CD4-positive, alpha-beta T cell (primary cell): ENCODE measurements around the gene CAMSAP2. TPM values are rescaled to one million over a fixed set of nuclear protein-coding genes. Genes with fewer than 3 reads are reported as not detected.

Experiments used
- ATAC-seq: fragments of 200-7000 bp; cut with Tn5 transposase; one replicate; pipeline ENCODE4 v1.10.0; 2022; ENCODE audit warnings: mild to moderate bottlenecking; ENCODE audit not compliant: poor library complexity
- CTCF ChIA-PET: fragments of 350-600 bp; sonication (Branson Sonifier 250); formaldehyde crosslinking; loops from one replicate; lab custom pipeline; 2021; ENCODE audit warnings: antibody characterized with exemption, inconsistent platforms; lab: Charles Lee
- POLR2A ChIA-PET: fragments of 350-600 bp; sonication (Branson Sonifier 250); formaldehyde crosslinking; loops from one replicate; lab custom pipeline; 2021; ENCODE audit warnings: antibody characterized with exemption, inconsistent platforms; lab: Charles Lee
- DNase-seq, 14 experiments: peaks; one replicate each; pipeline ENCODE4 v3.0.0-alpha.2; 2013 to 2020; ENCODE audit warnings: mixed read lengths in 2 of 14
- H3K27ac ChIP-seq, 2 donors: one replicate each; pipeline versions ENCODE4 v1.5.1 to v1.7.0; 2013; ENCODE audit warnings: low read length in 2 of 2, low read depth in 1 of 2, mild to moderate bottlenecking in 1 of 2
- H3K27me3 ChIP-seq, 2 experiments: 1 replicate in 1 of 2; 2 replicates in 1 of 2; pipeline versions ENCODE4 v1.6.1 to v1.7.0; 2013; ENCODE audit warnings: low read length in 2 of 2, control low read depth in 1 of 2, mild to moderate bottlenecking in 1 of 2, moderate library complexity in 1 of 2; ENCODE audit not compliant: insufficient read depth in 2 of 2, control insufficient read depth in 1 of 2
- H3K36me3 ChIP-seq: one replicate; pipeline ENCODE4 v1.6.1; 2013; ENCODE audit warnings: low read length, control low read depth; ENCODE audit not compliant: insufficient read depth
- H3K4me1 ChIP-seq: one replicate; pipeline ENCODE4 v1.6.1; 2013; ENCODE audit warnings: low read length, control low read depth; ENCODE audit not compliant: insufficient read depth
- H3K4me3 ChIP-seq: one replicate; pipeline ENCODE4 v1.5.1; 2013; ENCODE audit warnings: mild to moderate bottlenecking, low read length, moderate library complexity
- H3K9me3 ChIP-seq, 2 experiments: 1 replicate in 1 of 2; 2 replicates in 1 of 2; pipeline versions ENCODE4 v1.6.1 to v1.7.0; 2013; ENCODE audit warnings: low read length in 2 of 2, mild to moderate bottlenecking in 2 of 2, control low read depth in 1 of 2, moderate library complexity in 1 of 2; ENCODE audit not compliant: control insufficient read depth in 1 of 2, insufficient read depth in 1 of 2
- H3K27ac Mint-ChIP-seq: one replicate; pipeline ENCODE4 v1.8.0; 2020; ENCODE audit warnings: mixed read lengths
- H3K27me3 Mint-ChIP-seq: one replicate; pipeline ENCODE4 v1.8.0; 2021; ENCODE audit warnings: mixed read lengths
- H3K36me3 Mint-ChIP-seq: one replicate; pipeline ENCODE4 v1.8.0; 2021; ENCODE audit warnings: low read depth, mixed read lengths
- H3K4me1 Mint-ChIP-seq: one replicate; pipeline ENCODE4 v1.8.0; 2021; ENCODE audit warnings: low read depth, mixed read lengths
- H3K4me3 Mint-ChIP-seq: one replicate; pipeline ENCODE4 v1.8.0; 2020; ENCODE audit warnings: mild to moderate bottlenecking, mixed read lengths
- H3K9me3 Mint-ChIP-seq: one replicate; pipeline ENCODE4 v1.8.0; 2020; ENCODE audit warnings: mixed read lengths
- intact Hi-C, 2 experiments: fragments of 100-400 bp; cut with DNase I in 1 of 2; cut with micrococcal nuclease in 1 of 2; formaldehyde crosslinking; loops; one replicate each; pipeline versions ENCODE4 v1.15.1 to v1.9.0; 2023 to 2025; cut with DNase I, micrococcal nuclease
- total RNA-seq, 174 experiments: library from RNA in 2 of 174; stranded (reverse) in 2 of 174; gene quantifications; one replicate each; pipeline ENCODE4 v1.2.3 and lab custom pipeline; 2021 to 2026
- TF ChIP-seq, protein P1 (sequence below): fragments of 200-600 bp; IDR thresholded peaks from one replicate; pipeline ENCODE4 v1.8.0; 2022; ENCODE audit warnings: antibody characterized with exemption, mild to moderate bottlenecking

CAMSAP2 gene
- total RNA-seq, 2 experiments from 2014 or later: 4.4 to 5.7 TPM

DNA sequence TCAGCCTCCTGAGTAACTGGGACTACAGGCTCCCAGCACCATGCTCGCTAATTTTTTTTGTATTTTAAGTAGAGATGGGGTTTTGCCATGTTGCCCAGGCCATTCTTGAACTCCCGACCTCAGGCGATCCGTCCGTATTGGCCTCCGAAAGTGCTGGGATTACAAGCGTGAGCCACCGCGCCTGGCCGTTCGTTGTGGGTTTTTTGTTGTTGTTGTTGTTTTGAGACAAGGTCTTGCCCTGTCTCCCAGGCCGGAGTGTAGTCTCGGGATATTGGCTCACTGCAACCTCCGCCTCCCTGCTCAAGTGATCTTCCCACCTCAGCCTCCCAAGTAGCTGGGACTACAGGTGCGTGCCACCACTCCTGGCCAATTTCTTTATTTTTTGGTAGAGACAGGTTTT is 151.3 kb downstream of the CAMSAP2 start:
- DNase-seq (no peak), ATAC-seq (no peak)
- Histone ChIP-seq H3K27me3 (peaks cover 7 to 24% of the 10 kb centered on the region in 2 experiments), H3K4me1 (peaks cover 61% of the 10 kb centered on the region), H3K9me3 (no peaks in the 10 kb centered on the region), H3K36me3 (no peaks in the 10 kb centered on the region), H3K4me3 (no peak overlapping the region), H3K27ac (no peak overlapping the region)
- Mint-ChIP-seq H3K4me3 (no peak overlapping the region), H3K9me3 (no peaks in the 10 kb centered on the region), H3K4me1 (peaks cover 54% of the 10 kb centered on the region), H3K27me3 (peaks cover 18% of the 10 kb centered on the region), H3K36me3 (no peaks in the 10 kb centered on the region), H3K27ac (peak overlapping the region; percentile 51)
- intact Hi-C loops: no loop called here
- TF ChIP-seq, protein P1, sequence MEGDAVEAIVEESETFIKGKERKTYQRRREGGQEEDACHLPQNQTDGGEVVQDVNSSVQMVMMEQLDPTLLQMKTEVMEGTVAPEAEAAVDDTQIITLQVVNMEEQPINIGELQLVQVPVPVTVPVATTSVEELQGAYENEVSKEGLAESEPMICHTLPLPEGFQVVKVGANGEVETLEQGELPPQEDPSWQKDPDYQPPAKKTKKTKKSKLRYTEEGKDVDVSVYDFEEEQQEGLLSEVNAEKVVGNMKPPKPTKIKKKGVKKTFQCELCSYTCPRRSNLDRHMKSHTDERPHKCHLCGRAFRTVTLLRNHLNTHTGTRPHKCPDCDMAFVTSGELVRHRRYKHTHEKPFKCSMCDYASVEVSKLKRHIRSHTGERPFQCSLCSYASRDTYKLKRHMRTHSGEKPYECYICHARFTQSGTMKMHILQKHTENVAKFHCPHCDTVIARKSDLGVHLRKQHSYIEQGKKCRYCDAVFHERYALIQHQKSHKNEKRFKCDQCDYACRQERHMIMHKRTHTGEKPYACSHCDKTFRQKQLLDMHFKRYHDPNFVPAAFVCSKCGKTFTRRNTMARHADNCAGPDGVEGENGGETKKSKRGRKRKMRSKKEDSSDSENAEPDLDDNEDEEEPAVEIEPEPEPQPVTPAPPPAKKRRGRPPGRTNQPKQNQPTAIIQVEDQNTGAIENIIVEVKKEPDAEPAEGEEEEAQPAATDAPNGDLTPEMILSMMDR: no peak
- ChIA-PET CTCF (no interaction called here), POLR2A (interaction anchor here (1.1 kb wide), 1 partner anchor 24 kb away, joined by 3 read pairs; no protein-coding TSS in a partner anchor)

DNA sequence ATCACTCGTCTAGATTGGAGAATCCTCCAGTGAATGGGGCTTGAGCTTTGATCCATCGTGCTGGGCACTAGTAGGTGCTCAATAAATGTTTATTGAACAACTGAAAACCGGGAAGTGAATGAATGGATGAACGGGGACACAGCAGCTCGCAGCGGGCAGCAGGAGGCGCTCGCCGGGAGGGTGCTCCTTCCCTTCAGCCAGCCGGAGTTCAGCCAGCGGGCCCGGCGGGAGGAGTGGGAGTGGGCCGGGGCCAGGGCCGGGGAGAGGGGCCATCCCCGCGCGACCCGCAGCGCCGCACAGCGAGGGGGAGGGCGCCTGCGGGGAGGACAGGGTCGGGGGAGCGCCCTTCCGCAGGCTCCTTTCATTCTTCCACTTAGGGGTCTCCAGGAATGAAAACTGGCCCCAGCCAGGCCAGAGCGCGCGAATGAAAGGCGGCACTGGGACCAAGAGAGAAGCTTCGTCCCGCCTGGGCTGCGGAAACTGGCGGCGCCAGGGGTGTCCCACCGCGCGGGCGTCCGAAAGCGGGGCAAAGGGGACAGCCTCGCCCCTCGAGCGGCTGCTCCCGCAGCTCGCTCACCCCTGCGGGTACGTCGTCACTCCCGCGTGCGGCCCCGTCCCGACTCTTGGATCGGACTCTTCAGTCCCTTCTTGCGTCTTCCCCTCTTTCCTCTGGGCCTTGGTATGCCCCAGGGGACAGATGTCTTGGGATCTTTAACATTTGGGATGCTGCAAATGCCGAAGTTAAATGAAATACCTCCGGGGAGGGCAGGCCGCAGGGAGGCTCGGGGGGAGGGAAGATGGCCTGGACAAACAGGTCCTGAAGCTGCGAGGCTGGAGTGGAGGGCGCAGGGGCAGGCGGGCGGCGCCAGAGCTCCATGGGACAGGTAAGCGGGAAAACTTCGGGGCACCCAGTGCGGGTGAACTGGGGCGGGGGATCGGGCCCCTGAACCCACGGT is 152.4 kb downstream of the CAMSAP2 start:
- peak overlapping the region; percentile 85 for H3K4me3 Mint-ChIP-seq
- peaks cover 54% of the 10 kb centered on the region for H3K4me1 ChIP-seq
- peaks cover 18% of the 10 kb centered on the region for H3K27me3 Mint-ChIP-seq
- no peaks in the 10 kb centered on the region for H3K9me3 ChIP-seq
- H3K9me3 Mint-ChIP-seq: no peaks in the 10 kb centered on the region
- ChIA-PET CTCF (no interaction called here), POLR2A (interaction anchor here (1.0 to 1.4 kb wide), 3 partner anchors 12 to 129 kb away, joined by 3 read pairs; no protein-coding TSS in a partner anchor)
- no peak overlapping the region for H3K27ac ChIP-seq
- H3K27me3 ChIP-seq: peaks cover 7 to 24% of the 10 kb centered on the region in 2 experiments
- H3K27ac Mint-ChIP-seq: peak overlapping the region; percentile 51
- no peaks in the 10 kb centered on the region for H3K36me3 ChIP-seq
- DNase-seq (peak in 3 of 14 experiments; percentile 47 to 56 (median 52)), ATAC-seq (no peak)
- no peaks in the 10 kb centered on the region for H3K36me3 Mint-ChIP-seq
- H3K4me3 ChIP-seq: peak overlapping the region; percentile 54
- H3K4me1 Mint-ChIP-seq: peaks cover 54% of the 10 kb centered on the region
- TF ChIP-seq, protein P1: no peak
- intact Hi-C loops: no loop called here

DNA sequence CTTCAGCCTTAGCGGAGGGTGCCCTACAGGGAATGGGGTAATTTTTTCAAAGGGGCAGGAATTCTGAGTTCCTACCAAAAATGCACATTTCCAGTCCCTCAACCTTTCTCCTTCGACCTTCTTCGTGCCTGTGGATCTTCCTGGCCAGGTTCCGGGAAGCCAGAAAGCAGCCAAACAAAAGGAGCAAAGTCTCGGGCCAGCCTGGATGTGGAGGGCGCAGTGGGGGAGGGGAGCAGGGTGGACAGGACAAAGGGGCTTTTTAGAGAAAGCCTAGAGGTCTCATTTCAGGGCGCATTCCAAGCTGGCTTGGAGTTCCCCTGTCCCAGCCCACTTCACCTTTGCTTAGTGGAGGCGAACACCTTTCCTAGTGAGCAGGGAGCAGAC is 153.1 kb downstream of the CAMSAP2 start:
- no peaks in the 10 kb centered on the region for H3K36me3 ChIP-seq
- TF ChIP-seq, protein P1: no peak
- peaks cover 54% of the 10 kb centered on the region for H3K4me1 ChIP-seq
- no peaks in the 10 kb centered on the region for H3K9me3 Mint-ChIP-seq
- intact Hi-C loops: no loop called here
- H3K4me1 Mint-ChIP-seq: peaks cover 50% of the 10 kb centered on the region
- H3K27ac ChIP-seq: no peak overlapping the region
- CTCF ChIA-PET: no interaction called here
- no peaks in the 10 kb centered on the region for H3K9me3 ChIP-seq
- no peak overlapping the region for H3K27ac Mint-ChIP-seq
- POLR2A ChIA-PET: interaction anchor here (1.4 kb wide), 1 partner anchor 12 kb away, joined by 3 read pairs; no protein-coding TSS in a partner anchor
- peak overlapping the region; percentile 67 for H3K4me3 Mint-ChIP-seq
- peaks cover 18% of the 10 kb centered on the region for H3K27me3 Mint-ChIP-seq
- peaks cover 7 to 24% of the 10 kb centered on the region in 2 experiments for H3K27me3 ChIP-seq
- DNase-seq: no peak
- peak overlapping the region; percentile 54 for H3K4me3 ChIP-seq
- no peaks in the 10 kb centered on the region for H3K36me3 Mint-ChIP-seq
- ATAC-seq: no peak
